HG02798 (cell line): Measurements from ENCODE around the gene CXXC4.
A peak's percentile ranks its signal among the peaks of the same experiment; 100 is the strongest.

Experiments
- ATAC-seq: cut with Tn5 transposase; IDR thresholded peaks from one replicate; pipeline ENCODE4 v1.9.1; 2021; ENCODE audit warnings: mild to moderate bottlenecking; ENCODE audit not compliant: unreplicated experiment, poor library complexity

The CXXC4 gene

GRCh38 chr4:104490096-104490769, 4.5 kb downstream of the CXXC4 start:
- ATAC-seq = peak; percentile 41

- peak; percentile 28 for ATAC-seq
These were observed 5.0 kb downstream of the CXXC4 start for GRCh38 chr4:104489731-104490095.

GRCh38 chr4:104488151-104488550, 6.5 kb downstream of the CXXC4 start:
- ATAC-seq = no peak

GRCh38 chr4:104486716-104487504, 7.8 kb downstream of the CXXC4 start:
- no peak for ATAC-seq

GRCh38 chr4:104475652-104476051, 19.0 kb downstream of the CXXC4 start:
- no peak for ATAC-seq

- no peak for ATAC-seq
These were observed 21.9 kb downstream of the CXXC4 start for GRCh38 chr4:104472766-104473165.

- no peak for ATAC-seq
These were observed 23.9 kb downstream of the CXXC4 start for GRCh38 chr4:104470770-104471169.

- no peak for ATAC-seq
These were observed 24.9 kb downstream of the CXXC4 start for GRCh38 chr4:104469794-104470193.

GRCh38 chr4:104465619-104466018, 29.1 kb downstream of the CXXC4 start:
- ATAC-seq = no peak

GRCh38 chr4:104465201-104465600, 29.5 kb downstream of the CXXC4 start:
- ATAC-seq = no peak

GRCh38 chr4:104462641-104463040, 32.1 kb downstream of the CXXC4 start:
- no peak for ATAC-seq

GRCh38 chr4:104457308-104457981, 37.2 kb downstream of the CXXC4 start:
- ATAC-seq = peak; percentile 91

- ATAC-seq = peak; percentile 77
These were observed 43.1 kb downstream of the CXXC4 start for GRCh38 chr4:104451573-104451972.

- ATAC-seq = peak; percentile 40
These were observed 45.2 kb downstream of the CXXC4 start for GRCh38 chr4:104449537-104449936.

- no peak for ATAC-seq
These were observed 47.4 kb downstream of the CXXC4 start for GRCh38 chr4:104447294-104447693.

- ATAC-seq = no peak
These were observed 48.0 kb downstream of the CXXC4 start for GRCh38 chr4:104446431-104447278.

- no peak for ATAC-seq
These were observed 50.0 kb downstream of the CXXC4 start for GRCh38 chr4:104444685-104445084.

GRCh38 chr4:104436542-104436941, 58.2 kb downstream of the CXXC4 start:
- no peak for ATAC-seq

- no peak for ATAC-seq
These were observed 65.4 kb downstream of the CXXC4 start for GRCh38 chr4:104429150-104429741.

GRCh38 chr4:104425948-104426347, 68.7 kb downstream of the CXXC4 start:
- peak; percentile 30 for ATAC-seq
